Nephron (organoid): ENCODE measurements around the gene BBOX1.

Source experiments
- H3K27ac Mint-ChIP-seq, 3 experiments: 2 replicates each; pipeline ENCODE4 v1.8.0; 2020; ENCODE audit warnings: mixed read lengths in 3 of 3, mild to moderate bottlenecking in 2 of 3, moderate library complexity in 1 of 3
- H3K27me3 Mint-ChIP-seq: 2 replicates; pipeline ENCODE4 v1.8.0; 2021; ENCODE audit warnings: low read depth, mild to moderate bottlenecking, moderate library complexity, mixed read lengths
- H3K36me3 Mint-ChIP-seq: 2 replicates; pipeline ENCODE4 v1.8.0; 2020; ENCODE audit warnings: low read depth, mixed read lengths
- H3K4me1 Mint-ChIP-seq: 2 replicates; pipeline ENCODE4 v1.8.0; 2020; ENCODE audit warnings: mixed read lengths
- H3K4me3 Mint-ChIP-seq, 3 experiments: 2 replicates each; pipeline ENCODE4 v1.8.0; 2020; ENCODE audit warnings: mild to moderate bottlenecking in 3 of 3, mixed read lengths in 3 of 3, moderate library complexity in 2 of 3
- H3K9me3 Mint-ChIP-seq: 2 replicates; pipeline ENCODE4 v1.8.0; 2020; ENCODE audit warnings: mixed read lengths
- TF ChIP-seq, protein P1 (sequence below), 3 experiments: fragments of 200-600 bp; sonication (generic); IDR thresholded peaks; one replicate each; pipeline ENCODE4 v1.5.0; 2021; ENCODE audit warnings: antibody characterized with exemption in 3 of 3; ENCODE audit not compliant: unreplicated experiment in 3 of 3

Gene BBOX1

GRCh38 chr11:27097551-27097950 lies 56.9 kb downstream of the BBOX1 start:
- H3K9me3 Mint-ChIP-seq = peaks cover 2% of the 10 kb centered on the region
- TF ChIP-seq, protein P1, sequence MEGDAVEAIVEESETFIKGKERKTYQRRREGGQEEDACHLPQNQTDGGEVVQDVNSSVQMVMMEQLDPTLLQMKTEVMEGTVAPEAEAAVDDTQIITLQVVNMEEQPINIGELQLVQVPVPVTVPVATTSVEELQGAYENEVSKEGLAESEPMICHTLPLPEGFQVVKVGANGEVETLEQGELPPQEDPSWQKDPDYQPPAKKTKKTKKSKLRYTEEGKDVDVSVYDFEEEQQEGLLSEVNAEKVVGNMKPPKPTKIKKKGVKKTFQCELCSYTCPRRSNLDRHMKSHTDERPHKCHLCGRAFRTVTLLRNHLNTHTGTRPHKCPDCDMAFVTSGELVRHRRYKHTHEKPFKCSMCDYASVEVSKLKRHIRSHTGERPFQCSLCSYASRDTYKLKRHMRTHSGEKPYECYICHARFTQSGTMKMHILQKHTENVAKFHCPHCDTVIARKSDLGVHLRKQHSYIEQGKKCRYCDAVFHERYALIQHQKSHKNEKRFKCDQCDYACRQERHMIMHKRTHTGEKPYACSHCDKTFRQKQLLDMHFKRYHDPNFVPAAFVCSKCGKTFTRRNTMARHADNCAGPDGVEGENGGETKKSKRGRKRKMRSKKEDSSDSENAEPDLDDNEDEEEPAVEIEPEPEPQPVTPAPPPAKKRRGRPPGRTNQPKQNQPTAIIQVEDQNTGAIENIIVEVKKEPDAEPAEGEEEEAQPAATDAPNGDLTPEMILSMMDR (IDR thresholded peaks at IDR 0.05; ENCODE audit: unreplicated experiment in 3 of 3) = no peak
- no peak overlapping the region for H3K4me3 Mint-ChIP-seq
- H3K36me3 Mint-ChIP-seq = peaks cover 7% of the 10 kb centered on the region
- H3K27me3 Mint-ChIP-seq = no peaks in the 10 kb centered on the region
- no peak overlapping the region for H3K27ac Mint-ChIP-seq
- H3K4me1 Mint-ChIP-seq = peaks cover 34% of the 10 kb centered on the region

DNA sequence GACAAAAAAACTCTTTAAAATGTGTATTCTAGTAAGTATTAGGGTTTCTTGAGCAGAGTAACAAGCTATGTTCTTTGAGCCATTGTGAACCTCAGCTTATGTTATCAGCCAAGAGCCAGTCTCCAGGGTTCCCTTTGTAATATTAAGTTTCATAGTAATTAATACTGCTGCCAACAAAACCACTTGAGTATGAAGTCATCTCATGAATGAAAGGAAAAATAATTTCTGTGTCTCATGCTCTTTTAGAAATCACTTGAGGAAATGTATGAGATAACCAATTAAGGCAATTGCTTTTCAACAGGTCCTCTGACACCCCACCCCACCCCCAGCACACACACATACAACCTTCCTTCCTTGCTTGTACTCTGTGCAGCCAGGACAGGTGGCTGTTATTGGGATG lies 59.9 kb downstream of the BBOX1 start:
- H3K4me1 Mint-ChIP-seq = peaks cover 16% of the 10 kb centered on the region
- H3K27me3 Mint-ChIP-seq = no peaks in the 10 kb centered on the region
- no peak overlapping the region for H3K27ac Mint-ChIP-seq
- TF ChIP-seq, protein P1 (IDR thresholded peaks at IDR 0.05; ENCODE audit: unreplicated experiment in 3 of 3) = no peak
- peaks cover 10% of the 10 kb centered on the region for H3K9me3 Mint-ChIP-seq
- H3K4me3 Mint-ChIP-seq = no peak overlapping the region
- H3K36me3 Mint-ChIP-seq = peaks cover 3% of the 10 kb centered on the region

- no peaks in the 10 kb centered on the region for H3K27me3 Mint-ChIP-seq
- no peak overlapping the region for H3K27ac Mint-ChIP-seq
- H3K4me1 Mint-ChIP-seq = peaks cover 8% of the 10 kb centered on the region
- no peak overlapping the region for H3K4me3 Mint-ChIP-seq
- TF ChIP-seq, protein P1 (IDR thresholded peaks at IDR 0.05; ENCODE audit: unreplicated experiment in 3 of 3) = no peak
- no peaks in the 10 kb centered on the region for H3K36me3 Mint-ChIP-seq
- peaks cover 20% of the 10 kb centered on the region for H3K9me3 Mint-ChIP-seq
These were observed 66.9 kb downstream of the BBOX1 start for GRCh38 chr11:27107548-27107947.

DNA sequence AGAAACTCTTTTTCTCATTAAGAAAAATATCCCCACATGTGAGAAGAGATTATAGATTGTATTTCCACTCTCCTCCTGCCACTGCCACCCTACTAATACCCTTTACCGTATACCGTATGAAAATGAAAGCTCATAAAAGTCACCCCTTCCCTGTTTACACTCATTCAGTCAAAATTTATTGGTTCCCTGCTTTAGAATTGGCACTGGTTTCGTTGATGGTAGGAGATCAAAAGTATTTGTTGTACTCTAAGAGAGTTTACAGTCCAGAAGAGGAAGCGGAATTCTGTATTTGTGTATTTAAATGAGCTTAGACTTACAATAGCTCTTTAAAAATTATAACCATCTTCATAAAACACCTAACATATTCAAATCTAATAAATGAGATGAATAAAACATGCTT lies 68.2 kb downstream of the BBOX1 start:
- H3K36me3 Mint-ChIP-seq = no peaks in the 10 kb centered on the region
- TF ChIP-seq, protein P1 (IDR thresholded peaks at IDR 0.05; ENCODE audit: unreplicated experiment in 3 of 3) = no peak
- no peak overlapping the region for H3K4me3 Mint-ChIP-seq
- H3K4me1 Mint-ChIP-seq = peaks cover 8% of the 10 kb centered on the region
- peaks cover 21% of the 10 kb centered on the region for H3K9me3 Mint-ChIP-seq
- H3K27me3 Mint-ChIP-seq = no peaks in the 10 kb centered on the region
- no peak overlapping the region for H3K27ac Mint-ChIP-seq

DNA sequence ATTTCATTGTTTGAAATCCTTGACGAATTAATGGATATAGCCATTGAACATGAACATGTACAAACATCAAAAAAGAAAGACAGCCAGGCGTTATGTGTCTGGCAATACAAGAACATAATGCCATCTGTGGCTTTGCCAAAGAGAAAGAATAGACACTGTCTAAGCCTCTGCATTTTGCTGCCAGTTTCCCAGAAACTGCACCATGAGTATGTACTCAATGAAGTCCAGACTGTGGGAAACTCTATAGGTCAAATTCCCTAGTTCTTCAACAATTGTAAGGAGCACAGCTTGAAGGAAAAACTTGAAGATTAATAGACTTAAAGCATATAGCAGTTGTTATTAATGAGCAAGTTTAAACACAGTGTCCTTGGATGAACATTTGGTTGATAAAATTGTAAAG lies 71.3 kb downstream of the BBOX1 start:
- H3K27ac Mint-ChIP-seq = no peak overlapping the region

GRCh38 chr11:27112946-27113345 lies 72.3 kb downstream of the BBOX1 start:
- Mint-ChIP-seq H3K27me3 (no peaks in the 10 kb centered on the region), H3K9me3 (peaks cover 8% of the 10 kb centered on the region), H3K27ac (no peak overlapping the region), H3K4me1 (peaks cover 15% of the 10 kb centered on the region), H3K36me3 (no peaks in the 10 kb centered on the region), H3K4me3 (no peak overlapping the region)
- TF ChIP-seq, protein P1 (IDR thresholded peaks at IDR 0.05; ENCODE audit: unreplicated experiment in 3 of 3) = no peak

More for the DNA sequence above, 71.3 kb downstream of the BBOX1 start:
- no peaks in the 10 kb centered on the region for H3K27me3 Mint-ChIP-seq
- no peaks in the 10 kb centered on the region for H3K36me3 Mint-ChIP-seq
- H3K9me3 Mint-ChIP-seq = peaks cover 11% of the 10 kb centered on the region
- TF ChIP-seq, protein P1 (IDR thresholded peaks at IDR 0.05; ENCODE audit: unreplicated experiment in 3 of 3) = no peak
- no peak overlapping the region for H3K4me3 Mint-ChIP-seq
- H3K4me1 Mint-ChIP-seq = peaks cover 15% of the 10 kb centered on the region
